CD4-positive, alpha-beta T cell treated with Interferon gamma for 1 hour (primary cell): ENCODE data around the gene ALS2CL.

Source experiments
- DNase-seq: peaks from one replicate; pipeline ENCODE4 v3.0.0-alpha.2; 2020

Gene ALS2CL

DNA sequence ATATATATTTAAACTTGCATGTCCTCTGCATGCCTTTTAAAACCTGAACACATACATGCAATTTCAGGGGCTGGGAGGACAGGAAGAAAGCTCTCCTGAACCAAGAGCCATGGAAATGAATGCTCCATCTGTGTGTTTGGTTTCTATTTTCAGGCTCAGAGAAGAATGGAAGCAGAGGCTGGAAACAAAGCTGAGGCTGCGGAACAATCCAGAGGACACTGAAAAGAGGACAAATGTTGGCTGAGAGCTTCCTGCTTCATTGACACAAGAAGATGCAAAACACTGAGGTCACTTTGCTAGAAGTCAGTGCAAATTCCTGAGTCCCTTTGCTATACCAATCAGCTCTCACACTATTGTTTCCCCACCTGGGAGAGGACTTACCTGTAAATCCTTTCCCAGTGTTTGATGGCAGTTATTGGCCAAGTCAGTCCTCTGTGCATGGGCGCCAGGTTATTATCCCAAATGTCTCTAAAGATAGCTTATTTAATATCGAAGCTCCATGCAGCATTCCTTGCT, 68.4 kb downstream of the ALS2CL start:
- no peak for DNase-seq

DNA sequence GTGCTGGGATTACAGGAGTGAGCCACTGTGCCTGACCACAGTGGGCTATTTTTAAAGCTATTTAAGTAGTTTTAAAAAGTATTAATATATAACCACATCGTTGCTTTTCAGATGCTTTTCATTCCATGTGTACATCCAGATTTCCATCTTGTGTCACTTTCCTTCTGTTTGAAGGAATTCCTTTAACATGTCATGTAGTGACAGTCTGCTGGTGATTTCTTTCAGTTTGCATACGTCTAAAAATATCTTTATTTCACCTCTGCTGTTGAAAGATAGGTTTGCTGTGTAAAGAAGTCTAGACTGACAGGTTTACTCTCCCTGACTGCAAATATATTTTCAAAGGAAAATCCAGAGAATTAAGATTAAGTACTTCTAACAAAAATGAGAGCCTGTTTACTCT, 68.9 kb downstream of the ALS2CL start:
- DNase-seq, result no peak

DNA sequence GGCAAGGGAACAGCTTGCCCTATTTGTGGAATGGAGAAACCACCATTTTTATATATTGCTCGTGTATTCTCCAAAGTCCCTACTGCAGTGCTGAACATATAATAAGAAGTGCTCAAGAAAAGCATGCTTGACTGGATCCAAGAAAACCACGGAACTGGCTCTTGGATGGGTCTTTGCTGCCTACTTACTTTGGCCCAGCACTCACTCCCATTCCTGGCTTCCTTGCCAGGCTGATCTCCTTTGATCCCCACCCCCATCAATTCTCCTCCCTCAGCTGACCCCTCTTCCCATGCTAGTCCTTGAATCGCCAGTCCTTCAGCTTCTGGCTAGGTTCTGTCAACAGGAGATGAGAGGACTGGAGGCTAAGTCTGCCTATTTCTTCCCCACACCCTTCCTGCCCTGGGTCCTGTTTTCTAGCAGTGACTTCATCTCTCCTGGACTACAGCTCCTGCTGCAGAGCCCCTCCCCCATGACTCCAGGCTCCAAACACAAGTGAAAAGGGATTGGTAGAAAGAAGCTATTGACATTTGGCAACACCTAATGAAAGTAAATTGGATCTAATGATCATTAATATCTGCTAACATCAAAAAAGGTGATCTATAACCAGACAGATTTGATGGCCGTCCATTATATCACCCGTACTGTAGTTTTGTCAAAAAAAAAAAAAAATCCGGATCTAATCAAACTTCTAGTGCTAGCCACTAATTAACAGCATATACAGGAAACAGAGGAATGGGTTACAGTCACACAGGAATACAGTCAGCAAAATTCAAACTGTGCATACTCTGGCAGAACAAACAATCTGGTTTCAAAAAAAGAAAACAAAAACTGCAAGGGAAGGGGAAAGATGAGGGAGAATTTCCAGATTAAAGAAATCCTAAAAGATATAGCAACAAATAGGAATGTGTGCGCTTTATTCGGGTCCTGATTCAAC, 73.4 kb downstream of the ALS2CL start:
- no peak for DNase-seq
